Tibial nerve (tissue), 4 donors: ENCODE results near the gene PPM1H.

ENCODE experiments used
- EP300 ChIP-seq, 2 donors: sonication (generic); formaldehyde crosslinking; IDR thresholded peaks; one replicate each; pipeline ENCODE4 v1.6.1; 2017; ENCODE audit warnings: antibody characterized with exemption in 2 of 2, mild to moderate bottlenecking in 1 of 2
- TF ChIP-seq, protein P1 (sequence below), 5 experiments: fragments of 200-600 bp in 3 of 5; fragments of 450-650 bp in 2 of 5; sonication (generic) in 3 of 5; IDR thresholded peaks; one replicate each; pipeline ENCODE4 v1.5.1; 2016 to 2019; ENCODE audit warnings: antibody characterized with exemption in 5 of 5, mild to moderate bottlenecking in 3 of 5, moderate library complexity in 2 of 5

DNA sequence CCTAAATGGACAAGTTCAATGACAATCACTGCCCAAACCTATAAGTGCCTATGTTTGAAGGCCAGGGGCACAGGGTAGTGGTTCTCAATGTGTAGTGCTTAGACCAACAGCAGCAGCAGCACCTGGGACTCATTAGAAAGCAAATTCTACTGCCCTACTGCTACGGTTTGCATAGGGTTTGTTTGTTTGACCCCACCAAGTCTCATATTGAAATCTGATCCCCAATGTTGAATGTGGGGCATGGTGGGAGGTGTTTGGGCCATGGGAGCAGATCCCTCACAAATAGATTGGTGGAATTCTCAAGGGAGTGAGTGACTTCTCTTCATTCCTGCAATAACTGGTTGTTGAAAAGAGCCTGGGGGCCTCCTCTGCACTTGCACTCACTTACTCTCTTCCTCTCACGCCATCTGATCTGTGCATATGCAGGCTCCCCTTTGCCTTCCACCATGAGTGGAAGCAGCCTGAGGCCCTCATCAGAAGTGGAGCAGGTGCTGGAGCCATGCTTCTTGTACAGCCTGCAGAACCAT, 39.5 kb downstream of the PPM1H start:
- TF ChIP-seq, protein P1, sequence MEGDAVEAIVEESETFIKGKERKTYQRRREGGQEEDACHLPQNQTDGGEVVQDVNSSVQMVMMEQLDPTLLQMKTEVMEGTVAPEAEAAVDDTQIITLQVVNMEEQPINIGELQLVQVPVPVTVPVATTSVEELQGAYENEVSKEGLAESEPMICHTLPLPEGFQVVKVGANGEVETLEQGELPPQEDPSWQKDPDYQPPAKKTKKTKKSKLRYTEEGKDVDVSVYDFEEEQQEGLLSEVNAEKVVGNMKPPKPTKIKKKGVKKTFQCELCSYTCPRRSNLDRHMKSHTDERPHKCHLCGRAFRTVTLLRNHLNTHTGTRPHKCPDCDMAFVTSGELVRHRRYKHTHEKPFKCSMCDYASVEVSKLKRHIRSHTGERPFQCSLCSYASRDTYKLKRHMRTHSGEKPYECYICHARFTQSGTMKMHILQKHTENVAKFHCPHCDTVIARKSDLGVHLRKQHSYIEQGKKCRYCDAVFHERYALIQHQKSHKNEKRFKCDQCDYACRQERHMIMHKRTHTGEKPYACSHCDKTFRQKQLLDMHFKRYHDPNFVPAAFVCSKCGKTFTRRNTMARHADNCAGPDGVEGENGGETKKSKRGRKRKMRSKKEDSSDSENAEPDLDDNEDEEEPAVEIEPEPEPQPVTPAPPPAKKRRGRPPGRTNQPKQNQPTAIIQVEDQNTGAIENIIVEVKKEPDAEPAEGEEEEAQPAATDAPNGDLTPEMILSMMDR (IDR thresholded peaks at IDR 0.05), result no peak
- TF ChIP-seq EP300 (IDR thresholded peaks at IDR 0.05), result no peak
